Measurements from ENCODE around the gene ZC3H7A. TPM values are rescaled to one million over a fixed set of nuclear protein-coding genes. Genes with fewer than 3 reads are reported as not detected.

ZC3H7A gene
- total and polyA plus RNA-seq, 9 of the 15 experiments (the other 6 are each of a cell fraction or from before 2014, with no cell fraction given): 19.8 to 49.1 (median 28.2) TPM

GRCh38 chr16:11722468-11722808 lies 74.6 kb downstream of the ZC3H7A start:
- intact Hi-C loops (cut with micrococcal nuclease) (no loop called here), in situ Hi-C loops (cut with MboI) (no loop called here)
- WGBS (ENCODE audit: insufficient coverage, low coverage, missing lambda C conversion rate): 96% methylated on average over 3 of the region's 3 CpGs
- Histone ChIP-seq H3K27ac (ENCODE audit: extremely low read depth, low read depth, low read length) (no peak overlapping the region), H3K9me1 (ENCODE audit: control insufficient read depth, insufficient read depth, low read length) (no peaks in the 10 kb centered on the region), H3K4me1 (replicated peaks in 1 of 2; ENCODE audit: control insufficient read depth in 2 of 2, insufficient read depth in 2 of 2, low read length in 2 of 2) (no peaks in the 10 kb centered on the region), H2AFZ (ENCODE audit: low read depth, low read length) (no peak overlapping the region), H3K9me3 (replicated peaks; ENCODE audit: control insufficient read depth, insufficient read depth, low read depth, low read length) (no peaks in the 10 kb centered on the region), H3K27me3 (ENCODE audit: control insufficient read depth in 2 of 2, insufficient read depth in 2 of 2, low read length in 2 of 2) (no peaks in the 10 kb centered on the region), H3K4me3 (no peak overlapping the region), H3K36me3 (ENCODE audit: control insufficient read depth, insufficient read depth, low read length) (peaks cover 84% of the 10 kb centered on the region), H3K4me2 (ENCODE audit: insufficient read depth, low read length) (no peak overlapping the region), H3K79me2 (ENCODE audit: control insufficient read depth, insufficient read depth, low read length) (no peaks in the 10 kb centered on the region), H4K20me1 (replicated peaks; ENCODE audit: control insufficient read depth, insufficient read depth, low read length) (no peaks in the 10 kb centered on the region), H3K9ac (ENCODE audit: insufficient read depth in 1 of 2, low read depth in 2 of 2, low read length in 2 of 2) (no peak overlapping the region)
- CTCF ChIA-PET (ENCODE audit: low intra/inter-chr PET ratio): no interaction called here
- POLR2A ChIA-PET: interaction anchor here (1.0 kb wide), 1 partner anchor 14 kb away, joined by 3 read pairs; no protein-coding TSS in a partner anchor
- no peak for ATAC-seq
- FAIRE-seq: no peak
- TF ChIP-seq TRIM28 (IDR thresholded peaks at IDR 0.05) (no peak), CBX5 (IDR thresholded peaks at IDR 0.05; ENCODE audit: borderline replicate concordance, low read depth) (no peak), BRF1 (IDR thresholded peaks at IDR 0.05; ENCODE audit: borderline replicate concordance, extremely low read depth, insufficient read length) (no peak), CCNT2 (IDR thresholded peaks at IDR 0.05; ENCODE audit: borderline replicate concordance, extremely low read depth, insufficient read length, low read depth, low read length) (no peak), HMBOX1 (IDR thresholded peaks at IDR 0.05) (no peak), ZNF165 (CRISPR knock-in tag; IDR thresholded peaks at IDR 0.05; ENCODE audit: borderline replicate concordance) (no peak), PATZ1 (CRISPR knock-in tag; IDR thresholded peaks at IDR 0.05; ENCODE audit: borderline replicate concordance) (no peak), ETV6 (IDR thresholded peaks at IDR 0.05; ENCODE audit: borderline replicate concordance in 1 of 2, low read depth in 2 of 2, low read length in 1 of 2) (no peak), ETV6 (CRISPR knock-in tag; IDR thresholded peaks at IDR 0.05; ENCODE audit: borderline replicate concordance) (no peak), ZNF175 (CRISPR knock-in tag; IDR thresholded peaks at IDR 0.05; ENCODE audit: low read depth) (no peak), E2F6 (IDR thresholded peaks at IDR 0.05; ENCODE audit: borderline replicate concordance in 1 of 2, extremely low read depth in 1 of 2, insufficient read depth in 1 of 2, insufficient read length in 1 of 2, low read depth in 1 of 2, low read length in 1 of 2, poor library complexity in 1 of 2, severe bottlenecking in 1 of 2) (no peak), ATF7 (IDR thresholded peaks at IDR 0.05) (no peak)
- no peak for DNase-seq (ENCODE audit: extremely low read depth in 1 of 4, low spot score in 3 of 4)
- no TSS peak for BruUV-seq (replicated peaks)
